ENCODE data around the gene ICA1. TPM values are rescaled to one million over a fixed set of nuclear protein-coding genes. Genes with fewer than 3 reads are reported as not detected.

Gene ICA1
- total RNA-seq, 1 donor from 2014 or later = 13.1 TPM

DNA sequence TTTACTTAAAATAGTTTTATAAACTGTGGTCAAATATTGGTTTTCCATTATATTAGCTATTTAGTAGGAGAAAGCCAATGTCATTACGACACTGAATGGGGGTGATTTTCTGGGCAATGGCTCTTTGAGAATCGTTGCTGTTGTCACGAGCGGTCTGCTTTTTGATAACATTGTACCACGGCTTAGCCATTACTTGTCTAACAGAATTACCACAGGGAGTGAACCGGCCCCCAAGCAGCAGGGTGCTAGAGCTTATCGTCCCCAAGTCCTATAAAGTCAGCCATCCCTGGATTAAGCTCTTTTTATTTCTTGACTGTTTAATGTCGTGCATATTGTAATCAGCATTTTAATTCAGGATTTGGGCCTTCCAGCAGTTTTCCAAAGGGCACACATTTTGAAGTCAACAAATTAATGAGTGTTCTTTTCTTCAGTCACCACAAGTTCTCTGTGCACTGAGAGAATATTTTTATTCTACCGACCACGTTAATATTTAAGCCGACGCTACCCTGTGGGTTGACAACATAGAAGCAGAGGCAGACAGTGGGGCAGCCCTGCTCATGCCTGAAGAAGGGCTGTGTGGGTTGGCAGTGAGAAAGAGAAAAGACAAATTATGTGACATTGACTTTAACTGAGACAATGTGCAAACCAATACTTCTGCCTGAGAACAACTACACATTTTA lies 125.8 kb downstream of the ICA1 start:
- no peak overlapping the region for H3K9ac ChIP-seq
- H3K4me3 Mint-ChIP-seq = no peak overlapping the region
- no peak overlapping the region for H3K27ac ChIP-seq
- H3K36me3 Mint-ChIP-seq = no peaks in the 10 kb centered on the region
- no peaks in the 10 kb centered on the region for H4K20me1 ChIP-seq (ENCODE audit: low read depth)
- no peaks in the 10 kb centered on the region for H3K9me3 ChIP-seq (ENCODE audit: low read depth)
- H3K4me3 ChIP-seq = no peak overlapping the region
- peaks cover 2% of the 10 kb centered on the region for H3K9me3 Mint-ChIP-seq
- no peak overlapping the region for H3K4me2 ChIP-seq
- H3K27me3 ChIP-seq = no peaks in the 10 kb centered on the region
- no peaks in the 10 kb centered on the region for H3K27me3 Mint-ChIP-seq (ENCODE audit: insufficient read depth, low read depth)
- H2AFZ ChIP-seq (replicated peaks) = no peak overlapping the region
- peak; percentile 49 for DNase-seq (ENCODE audit: low spot score)
- H3K27ac Mint-ChIP-seq = no peak overlapping the region
- no peaks in the 10 kb centered on the region for H3K79me2 ChIP-seq (ENCODE audit: low read depth)
- TF ChIP-seq, protein P1, sequence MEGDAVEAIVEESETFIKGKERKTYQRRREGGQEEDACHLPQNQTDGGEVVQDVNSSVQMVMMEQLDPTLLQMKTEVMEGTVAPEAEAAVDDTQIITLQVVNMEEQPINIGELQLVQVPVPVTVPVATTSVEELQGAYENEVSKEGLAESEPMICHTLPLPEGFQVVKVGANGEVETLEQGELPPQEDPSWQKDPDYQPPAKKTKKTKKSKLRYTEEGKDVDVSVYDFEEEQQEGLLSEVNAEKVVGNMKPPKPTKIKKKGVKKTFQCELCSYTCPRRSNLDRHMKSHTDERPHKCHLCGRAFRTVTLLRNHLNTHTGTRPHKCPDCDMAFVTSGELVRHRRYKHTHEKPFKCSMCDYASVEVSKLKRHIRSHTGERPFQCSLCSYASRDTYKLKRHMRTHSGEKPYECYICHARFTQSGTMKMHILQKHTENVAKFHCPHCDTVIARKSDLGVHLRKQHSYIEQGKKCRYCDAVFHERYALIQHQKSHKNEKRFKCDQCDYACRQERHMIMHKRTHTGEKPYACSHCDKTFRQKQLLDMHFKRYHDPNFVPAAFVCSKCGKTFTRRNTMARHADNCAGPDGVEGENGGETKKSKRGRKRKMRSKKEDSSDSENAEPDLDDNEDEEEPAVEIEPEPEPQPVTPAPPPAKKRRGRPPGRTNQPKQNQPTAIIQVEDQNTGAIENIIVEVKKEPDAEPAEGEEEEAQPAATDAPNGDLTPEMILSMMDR (IDR thresholded peaks at IDR 0.05) = no peak
- TF ChIP-seq EZH2 (IDR thresholded peaks at IDR 0.05) (no peak), EZH2phosphoT487 (IDR thresholded peaks at IDR 0.05) (no peak)
- H3K4me1 Mint-ChIP-seq = peaks cover 27% of the 10 kb centered on the region
- no peaks in the 10 kb centered on the region for H3K36me3 ChIP-seq
- peaks cover 16% of the 10 kb centered on the region for H3K4me1 ChIP-seq
- H3F3A ChIP-seq (ENCODE audit: low read depth) = no peaks in the 10 kb centered on the region

DNA sequence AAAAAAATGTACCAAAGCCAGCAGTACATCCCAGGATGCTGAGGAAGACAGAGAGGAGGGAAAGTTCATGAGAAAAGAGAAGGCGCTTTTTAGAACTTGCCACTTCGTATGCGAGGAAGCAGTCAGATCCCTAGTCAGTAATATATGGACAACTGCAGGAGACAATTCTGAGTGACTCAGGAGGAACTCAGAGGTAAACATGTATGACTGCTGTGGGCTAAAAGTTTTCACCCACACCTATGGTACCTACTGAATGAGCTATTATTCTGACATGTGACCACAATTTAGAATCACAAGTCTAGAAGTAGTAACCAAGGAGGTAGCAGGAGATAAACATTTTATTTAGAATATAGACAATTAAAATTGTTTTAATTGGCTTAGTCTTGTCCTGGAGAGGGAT lies 126.5 kb downstream of the ICA1 start:
- Histone ChIP-seq H4K20me1 (ENCODE audit: low read depth) (no peaks in the 10 kb centered on the region), H3K4me1 (peaks cover 16% of the 10 kb centered on the region)
- TF ChIP-seq EZH2 (IDR thresholded peaks at IDR 0.05) (no peak), EZH2phosphoT487 (IDR thresholded peaks at IDR 0.05) (no peak)
- TF ChIP-seq, protein P1 (IDR thresholded peaks at IDR 0.05) = no peak

DNA sequence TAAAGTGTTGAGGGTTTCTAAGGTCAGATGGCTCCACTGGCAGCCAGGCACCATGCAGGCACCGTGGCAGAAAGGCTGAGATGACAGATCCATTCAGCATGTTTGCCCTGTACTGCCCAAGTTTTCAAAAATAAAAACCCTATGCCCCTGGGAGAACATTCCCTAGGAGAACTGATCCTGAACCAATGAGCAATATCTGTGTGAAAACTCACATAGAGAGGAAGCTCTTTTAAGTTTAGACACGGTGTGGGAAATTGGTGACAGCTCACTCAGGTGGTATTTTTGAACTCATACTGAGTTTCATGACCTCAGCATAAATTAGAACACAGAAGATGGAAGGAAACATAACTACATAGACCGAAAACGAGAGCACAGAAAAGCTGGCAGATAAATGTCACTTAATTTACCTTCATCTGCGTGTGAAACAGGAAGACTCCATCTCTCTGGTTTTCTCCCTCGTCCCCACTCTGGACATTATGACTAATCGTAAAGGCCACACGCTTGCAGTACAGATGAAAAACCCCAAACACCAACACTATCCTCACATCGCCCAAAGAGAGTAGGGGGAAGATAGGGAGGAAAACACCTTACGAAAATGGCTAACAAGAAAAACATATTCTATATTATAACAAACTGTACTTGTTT lies 127.8 kb downstream of the ICA1 start:
- H3K9me3 Mint-ChIP-seq = peaks cover 2% of the 10 kb centered on the region
- peaks cover 16% of the 10 kb centered on the region for H3K4me1 ChIP-seq
- H3K9me3 ChIP-seq (ENCODE audit: low read depth) = no peaks in the 10 kb centered on the region
- H3K27ac ChIP-seq = no peak overlapping the region
- no peak overlapping the region for H3K4me3 ChIP-seq
- H2AFZ ChIP-seq (replicated peaks) = no peak overlapping the region
- H3K27ac Mint-ChIP-seq = peak overlapping the region; percentile 16
- no peaks in the 10 kb centered on the region for H3K27me3 Mint-ChIP-seq (ENCODE audit: insufficient read depth, low read depth)
- no peaks in the 10 kb centered on the region for H3F3A ChIP-seq (ENCODE audit: low read depth)
- H3K27me3 ChIP-seq = no peaks in the 10 kb centered on the region
- no peaks in the 10 kb centered on the region for H4K20me1 ChIP-seq (ENCODE audit: low read depth)
- H3K4me1 Mint-ChIP-seq = peaks cover 27% of the 10 kb centered on the region
- no peak overlapping the region for H3K4me3 Mint-ChIP-seq
- no peaks in the 10 kb centered on the region for H3K36me3 Mint-ChIP-seq
- no peak overlapping the region for H3K4me2 ChIP-seq
- H3K9ac ChIP-seq = no peak overlapping the region
- TF ChIP-seq, protein P1 (IDR thresholded peaks at IDR 0.05) = no peak
- TF ChIP-seq EZH2 (IDR thresholded peaks at IDR 0.05) (no peak), EZH2phosphoT487 (IDR thresholded peaks at IDR 0.05) (no peak)
- no peak for DNase-seq (ENCODE audit: low spot score)
- no peaks in the 10 kb centered on the region for H3K79me2 ChIP-seq (ENCODE audit: low read depth)
- no peaks in the 10 kb centered on the region for H3K36me3 ChIP-seq

More for the DNA sequence above, 126.5 kb downstream of the ICA1 start:
- Histone ChIP-seq H3K79me2 (ENCODE audit: low read depth) (no peaks in the 10 kb centered on the region), H3K9ac (no peak overlapping the region), H3K27me3 (no peaks in the 10 kb centered on the region), H3K36me3 (no peaks in the 10 kb centered on the region), H3K4me2 (no peak overlapping the region), H2AFZ (replicated peaks) (no peak overlapping the region), H3K27ac (no peak overlapping the region), H3F3A (ENCODE audit: low read depth) (no peaks in the 10 kb centered on the region), H3K4me3 (no peak overlapping the region), H3K9me3 (ENCODE audit: low read depth) (no peaks in the 10 kb centered on the region)
- no peak overlapping the region for H3K4me3 Mint-ChIP-seq
- H3K27ac Mint-ChIP-seq = no peak overlapping the region
- no peaks in the 10 kb centered on the region for H3K36me3 Mint-ChIP-seq
- H3K9me3 Mint-ChIP-seq = peaks cover 2% of the 10 kb centered on the region
- no peaks in the 10 kb centered on the region for H3K27me3 Mint-ChIP-seq (ENCODE audit: insufficient read depth, low read depth)
- H3K4me1 Mint-ChIP-seq = peaks cover 27% of the 10 kb centered on the region
- DNase-seq (ENCODE audit: low spot score) = no peak

Data from neural progenitor cell (in vitro differentiated cells).